Measurements from ENCODE around the gene KHDRBS1. TPM values are rescaled to one million over a fixed set of nuclear protein-coding genes. Genes with fewer than 3 reads are reported as not detected.

KHDRBS1 gene
- total and polyA plus RNA-seq, 2 experiments from 2014 or later, result 191 to 251 TPM

- TF ChIP-seq REST (IDR thresholded peaks at IDR 0.05; ENCODE audit: unreplicated experiment) (no peak), POLR2AphosphoS5 (IDR thresholded peaks at IDR 0.05; ENCODE audit: low read depth) (no peak), STAT1 (IDR thresholded peaks at IDR 0.05; ENCODE audit: unreplicated experiment) (no peak), ZNF114 (CRISPR knock-in tag; IDR thresholded peaks at IDR 0.05) (no peak), NANOG (IDR thresholded peaks at IDR 0.05; ENCODE audit: borderline replicate concordance) (no peak), ETS1 (IDR thresholded peaks at IDR 0.05) (no peak), JUNB (IDR thresholded peaks at IDR 0.05; ENCODE audit: unreplicated experiment) (no peak), CTCF (conservative IDR thresholded peaks at IDR 0.05; ENCODE audit: low read depth in 2 of 2) (no peak)
These were observed 28.2 kb upstream of the KHDRBS1 start (continued) for GRCh38 chr1:31985430-31985829.

- Histone ChIP-seq H3K79me2 (replicated peaks; ENCODE audit: insufficient read depth) (no peaks in the 10 kb centered on the region), H3K27ac (ENCODE audit: low read depth) (no peak overlapping the region; the same call in 1 of the 2 replicates), H3K4me3 (no peak overlapping the region), H3K27me3 (ENCODE audit: insufficient read depth) (no peaks in the 10 kb centered on the region), H3K36me3 (ENCODE audit: insufficient read depth) (no peaks in the 10 kb centered on the region), H2AFZ (peak overlapping the region; percentile 96), H3F3A (replicated peaks; ENCODE audit: low read depth) (0 out of 2 replicates have a peak, but pooled peaks cover 4% of the 10 kb centered on the region), H4K20me1 (replicated peaks; ENCODE audit: insufficient read depth) (no peaks in the 10 kb centered on the region), H3K4me1 (ENCODE audit: insufficient read depth) (peaks cover 14% of the 10 kb centered on the region), H3K9me2 (ENCODE audit: insufficient read depth) (no peaks in the 10 kb centered on the region; the same call in 1 of the 2 replicates), H3K4me2 (no peak overlapping the region; the same call in 1 of the 2 replicates)
- H3K9me3 Mint-ChIP-seq, result no peaks in the 10 kb centered on the region; the same call in 2 of the 3 replicates
- DNase-seq (ENCODE audit: low spot score) (peak; percentile 62), ATAC-seq (peak; percentile 82)
- no peak overlapping the region for H3K27ac Mint-ChIP-seq
- peaks cover 22% of the 10 kb centered on the region for H3K4me1 Mint-ChIP-seq
- H3K4me3 Mint-ChIP-seq, result no peak overlapping the region
- H3K27me3 Mint-ChIP-seq (ENCODE audit: insufficient read depth, low read depth, poor library complexity), result peaks cover 11% of the 10 kb centered on the region
- H3K36me3 Mint-ChIP-seq (ENCODE audit: low read depth), result no peaks in the 10 kb centered on the region; the same call in 2 of the 3 replicates
- TF ChIP-seq STAT1 (IDR thresholded peaks at IDR 0.05; ENCODE audit: unreplicated experiment) (no peak), JUNB (IDR thresholded peaks at IDR 0.05; ENCODE audit: unreplicated experiment) (no peak), ZNF331 (CRISPR knock-in tag; IDR thresholded peaks at IDR 0.05; ENCODE audit: low read depth) (no peak), EZH2 (IDR thresholded peaks at IDR 0.05; ENCODE audit: low read depth, unreplicated experiment) (no peak), POLR2AphosphoS5 (IDR thresholded peaks at IDR 0.05; ENCODE audit: low read depth) (no peak), ZNF462 (CRISPR knock-in tag; IDR thresholded peaks at IDR 0.05) (no peak)
These were observed 26.5 kb upstream of the KHDRBS1 start for GRCh38 chr1:31987135-31987619.

All from GM23338 (cell line).